Activated CD4-positive, CD25-positive, alpha-beta regulatory T cell treated with anti-CD3 and anti-CD28 coated beads, Interleukin-2, amount 50 U/mL, for 24 hours (primary cell): Measurements from ENCODE around the gene SDK2.
"Not testable (repeated sequence)": the region's sequence is repeated elsewhere in the genome, so short reads cannot be mapped to it uniquely, and the experiment has no call there.

Experiments used
- ATAC-seq, 2 donors: fragments of 150-1000 bp; cut with Tn5 transposase; one replicate each; pipeline ENCODE4 v1.10.0; 2021; ENCODE audit warnings: mild to moderate bottlenecking in 1 of 2, moderate library complexity in 1 of 2

Gene SDK2

GRCh38 chr17:73311781-73312641 lies 332.2 kb downstream of the SDK2 start, which contains the start of gene CDC42EP4:
CDC42EP4 (minus strand) TSS chr17:73312001; CDS start chr17:73286500, 25,501 bp downstream.
- peak; percentile 95 to 97 for ATAC-seq

- no peak for ATAC-seq
Measured at GRCh38 chr17:73311428-73311780, 332.8 kb downstream of the SDK2 start.

DNA sequence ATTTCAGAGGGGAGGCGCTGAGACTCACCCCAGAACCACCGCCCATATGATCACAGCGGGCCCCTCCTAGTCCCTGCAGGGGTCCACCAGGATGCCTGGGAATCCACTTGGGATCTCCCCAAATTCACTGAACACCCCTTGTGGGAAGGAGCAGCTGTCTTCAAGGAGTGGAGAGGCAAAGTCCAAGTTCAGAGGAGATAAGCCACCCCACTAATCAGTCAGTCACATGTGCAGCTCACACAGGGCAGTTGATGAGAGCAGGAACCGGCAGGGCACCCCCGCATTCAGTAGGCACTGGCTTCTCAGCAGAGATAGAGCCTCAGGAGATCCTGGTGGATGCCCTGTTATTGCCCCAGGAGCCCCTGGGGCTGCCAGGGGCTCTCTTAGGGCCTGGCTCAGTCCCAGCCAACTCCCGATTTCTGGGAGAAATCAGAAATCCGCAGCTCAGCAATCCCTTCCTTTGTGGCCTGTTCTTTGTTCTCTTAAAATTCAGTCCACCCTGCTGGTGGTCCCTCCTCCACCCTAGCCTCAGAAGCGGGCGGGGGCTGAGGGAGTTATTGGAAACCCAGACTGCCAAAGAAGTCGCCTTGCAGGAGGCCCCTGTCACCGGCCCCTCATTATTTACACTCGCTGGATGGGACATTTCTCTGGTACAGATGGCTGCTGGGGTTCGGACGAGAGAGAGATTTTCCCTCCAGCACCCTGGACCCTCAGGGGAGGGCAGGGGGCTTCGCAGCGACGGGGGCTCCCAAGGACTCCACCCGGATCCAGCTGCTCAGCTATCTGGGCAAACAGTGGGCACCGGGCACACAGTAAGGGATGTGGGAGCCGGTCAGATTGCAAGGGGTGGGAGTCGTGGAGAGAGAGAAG lies 334.3 kb downstream of the SDK2 start:
- ATAC-seq = no peak

DNA sequence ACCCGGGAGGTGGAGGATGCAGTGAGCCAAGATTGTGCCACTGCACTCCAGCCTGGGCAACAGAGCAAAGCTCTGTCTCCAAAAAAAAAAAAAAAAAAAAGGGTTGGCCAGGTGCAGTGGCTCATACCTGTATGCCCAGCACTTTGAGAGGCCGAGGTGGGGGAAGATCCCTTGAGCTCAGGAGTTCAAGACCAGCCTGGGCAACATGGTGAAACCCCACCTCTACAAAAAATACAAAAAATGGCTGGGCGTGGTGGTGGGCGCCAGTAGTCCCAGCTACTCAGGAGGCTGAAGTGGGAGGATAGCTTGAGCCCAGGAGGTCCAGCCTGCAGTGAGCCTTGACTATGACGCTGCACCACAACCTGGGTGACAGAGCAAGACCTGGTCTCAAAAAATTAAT lies 335.3 kb downstream of the SDK2 start:
- ATAC-seq = not testable (repeated sequence)

- no peak for ATAC-seq
Measured at GRCh38 chr17:73308017-73308823, 336.0 kb downstream of the SDK2 start.

GRCh38 chr17:73307130-73307529 lies 337.1 kb downstream of the SDK2 start:
- no peak for ATAC-seq

GRCh38 chr17:73305845-73306836 lies 338.1 kb downstream of the SDK2 start:
- ATAC-seq = no peak

DNA sequence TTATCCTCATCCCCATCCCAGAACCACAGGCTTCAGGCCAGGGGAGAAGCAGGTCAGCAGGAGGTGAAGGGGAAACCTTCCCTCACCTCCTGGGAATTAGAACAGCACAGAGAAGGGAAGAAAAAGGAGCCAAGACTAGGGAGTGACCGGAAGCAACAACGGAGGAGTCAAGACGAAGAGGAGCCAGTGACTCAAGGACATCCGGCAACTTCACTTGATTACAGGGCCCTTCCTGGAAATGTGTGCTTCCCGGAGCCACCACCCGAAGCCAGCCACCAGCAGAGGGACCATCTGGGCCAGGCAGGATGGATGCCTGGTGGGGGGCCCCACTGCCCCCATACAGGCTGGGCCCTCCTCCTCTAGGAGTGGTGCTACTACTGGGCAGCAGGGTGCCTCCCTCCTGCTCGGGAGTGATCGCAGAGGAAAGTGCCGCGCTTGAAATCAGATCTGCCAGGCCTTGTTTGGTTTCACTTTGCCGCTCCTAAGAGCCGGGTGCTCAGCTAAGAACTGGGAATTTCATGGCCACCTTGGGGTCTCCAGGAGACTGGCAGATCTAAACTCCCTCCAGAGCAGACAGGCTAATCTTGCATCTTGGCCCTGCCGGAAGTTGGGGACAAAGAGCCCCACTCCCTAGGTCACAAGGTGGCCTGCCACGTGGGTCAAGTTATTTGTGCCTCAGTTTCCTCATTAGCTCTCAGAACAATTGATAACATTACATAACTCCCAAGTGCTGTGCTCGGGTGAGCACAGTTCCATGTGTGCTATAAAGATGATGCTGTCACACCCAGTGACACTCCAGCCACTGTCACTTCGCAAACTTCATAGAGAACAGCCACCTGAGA lies 339.1 kb downstream of the SDK2 start:
- no peak for ATAC-seq

DNA sequence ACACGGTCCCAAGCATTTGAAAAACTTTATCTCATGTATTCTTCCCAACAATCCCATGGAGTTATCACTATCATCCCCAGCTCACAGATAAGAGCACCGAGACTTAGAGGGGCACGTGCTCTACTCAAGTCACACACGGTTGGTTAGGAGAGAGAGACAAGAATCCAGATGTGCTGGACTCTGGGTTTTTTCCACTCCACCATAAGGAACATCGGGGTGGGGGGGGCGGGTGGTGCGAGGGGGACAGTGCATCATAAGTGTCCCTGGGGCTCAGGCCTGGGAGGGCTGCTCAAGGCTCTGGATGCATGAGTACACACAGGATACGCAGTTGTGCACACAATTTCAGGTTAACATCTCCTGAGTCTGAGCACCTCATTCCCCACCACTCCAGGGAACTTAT lies 339.8 kb downstream of the SDK2 start:
- ATAC-seq = no peak

- ATAC-seq = no peak
Measured at GRCh38 chr17:73302189-73302588, 342.1 kb downstream of the SDK2 start.

- ATAC-seq = no peak
Measured at GRCh38 chr17:73301369-73301768, 342.9 kb downstream of the SDK2 start.

DNA sequence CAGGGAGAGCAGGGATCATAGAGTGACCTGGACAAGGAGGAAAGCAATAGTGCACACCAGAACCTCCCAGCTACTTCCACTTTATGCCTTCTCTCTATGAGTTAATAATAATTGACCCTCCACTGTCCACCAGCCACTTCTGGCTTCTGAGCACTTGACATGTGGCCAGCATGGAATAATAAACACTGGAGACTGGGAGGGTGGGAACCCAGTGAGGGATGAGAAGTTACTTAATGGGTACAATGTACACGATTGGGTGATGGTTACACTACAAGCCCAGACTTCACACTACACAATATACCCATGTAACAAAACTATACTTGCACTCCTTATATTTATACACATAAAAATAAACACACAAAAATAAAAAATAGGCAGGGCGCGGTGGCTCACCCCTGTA lies 343.9 kb downstream of the SDK2 start:
- ATAC-seq = no peak

GRCh38 chr17:73297934-73298861 lies 346.0 kb downstream of the SDK2 start:
- no peak for ATAC-seq

DNA sequence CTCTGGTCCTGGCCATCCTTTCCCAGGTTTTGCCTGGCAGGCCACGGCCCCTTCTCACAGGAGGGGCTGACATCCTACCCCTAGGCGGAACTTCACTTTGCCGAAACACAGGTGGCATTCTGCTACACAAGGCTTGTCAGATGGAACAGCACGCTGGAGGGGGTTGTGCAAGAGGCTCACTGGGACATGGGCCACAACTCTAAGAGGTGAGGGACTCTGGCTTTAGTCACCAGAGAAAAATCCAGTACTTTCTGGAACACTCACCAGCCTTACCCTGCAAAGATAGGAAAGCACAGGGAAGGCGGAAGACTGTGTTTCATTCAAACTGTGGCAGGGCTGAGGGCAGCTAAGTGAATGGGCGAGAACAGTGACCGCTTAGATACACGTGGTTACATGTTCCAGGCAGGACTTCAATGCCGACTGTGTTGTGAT lies 350.7 kb downstream of the SDK2 start:
- no peak for ATAC-seq

DNA sequence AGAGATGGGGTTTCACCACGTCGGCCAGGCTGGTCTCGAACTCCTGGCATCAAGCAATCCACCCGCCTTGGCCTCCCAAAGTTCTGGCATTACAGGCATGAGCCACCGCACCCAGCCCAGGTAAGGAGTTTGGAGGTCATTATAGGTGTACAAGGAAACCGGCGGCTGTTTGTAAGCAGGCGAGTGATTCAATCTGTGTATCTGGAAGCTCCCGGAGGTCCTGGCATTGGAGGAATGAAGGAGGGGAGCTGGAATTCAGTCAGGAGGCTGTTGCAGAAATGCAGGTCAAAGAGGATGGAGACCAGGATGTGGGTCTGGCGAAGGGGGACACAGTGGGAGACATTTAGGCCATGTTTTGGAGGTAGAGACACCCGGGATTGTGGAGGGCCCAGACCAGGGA lies 351.2 kb downstream of the SDK2 start:
- ATAC-seq = no peak

- ATAC-seq = no peak
Measured at GRCh38 chr17:73292031-73292531, 352.2 kb downstream of the SDK2 start.

DNA sequence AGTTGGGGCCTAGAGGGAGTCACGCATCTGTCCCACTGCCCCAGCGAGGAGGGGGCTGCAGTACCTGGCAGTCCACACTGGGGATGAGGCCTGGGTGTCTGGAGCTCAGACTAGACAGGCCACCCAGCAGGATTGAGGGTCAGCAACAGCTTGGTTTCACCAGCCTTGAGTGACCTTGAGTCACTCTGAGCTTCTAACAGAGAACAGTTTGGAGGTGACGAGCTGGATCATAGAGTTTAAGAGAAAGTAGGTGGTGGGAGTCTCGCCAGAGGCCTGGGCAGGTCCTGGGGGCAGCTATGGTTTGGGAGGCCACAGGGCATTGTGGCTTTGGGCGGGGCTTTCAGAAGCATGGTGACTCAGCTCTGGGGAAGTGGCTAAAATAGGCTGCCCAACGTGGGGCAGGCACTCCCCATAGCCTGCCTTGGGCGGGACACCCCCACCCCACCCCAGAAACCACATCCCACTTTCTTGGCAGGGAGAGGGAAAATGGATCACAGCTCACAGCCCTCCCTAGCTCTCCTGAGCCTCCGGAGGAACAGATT lies 352.9 kb downstream of the SDK2 start:
- ATAC-seq = peak in 1 of 2 donors; percentile 27

DNA sequence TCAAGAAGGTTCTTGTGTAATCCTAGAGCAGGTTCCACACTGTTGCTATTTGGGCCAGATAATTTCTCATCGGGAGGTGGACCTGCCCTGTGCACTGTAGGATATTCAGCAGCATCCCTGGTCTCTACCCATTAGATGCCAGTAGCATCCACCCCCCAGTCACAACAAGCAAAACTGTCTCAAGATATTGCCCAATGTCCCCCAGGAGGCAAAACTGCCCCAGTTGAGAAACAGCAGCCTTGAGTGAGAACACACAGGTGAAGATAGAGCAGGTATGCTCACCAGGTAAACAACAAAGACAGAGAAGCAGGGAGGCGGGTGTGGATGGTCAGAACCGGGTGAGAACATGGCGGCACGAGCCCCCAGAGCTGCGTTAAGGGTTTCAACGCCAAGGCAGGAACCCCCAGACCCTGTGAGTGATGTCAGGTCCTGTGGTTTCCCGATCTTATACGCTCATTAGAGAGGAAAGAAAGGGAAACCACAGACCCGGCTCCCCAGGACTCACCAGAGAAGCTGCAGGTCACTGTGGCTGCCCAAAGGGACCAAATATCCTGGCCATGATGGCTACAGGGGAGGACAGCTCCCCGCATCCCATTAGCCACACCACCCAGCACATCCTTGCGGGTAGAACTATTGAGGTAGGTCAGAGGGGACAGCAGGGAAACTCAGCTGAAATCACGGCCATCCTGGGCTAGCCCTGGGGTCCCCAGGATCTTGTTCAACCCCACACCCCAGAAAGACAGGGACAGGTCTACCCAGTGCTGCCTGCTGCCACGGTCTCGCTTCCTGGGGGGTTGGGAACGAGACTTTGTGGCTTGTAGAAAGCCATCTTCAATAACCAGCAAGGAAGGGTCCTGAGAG lies 353.6 kb downstream of the SDK2 start:
- ATAC-seq = no peak
